GM19238 (cell line): ENCODE results near the gene CLK3.
A peak's percentile ranks its signal among the peaks of the same experiment; 100 is the strongest.
"Not testable (repeated sequence)": the region's sequence is repeated elsewhere in the genome, so short reads cannot be mapped to it uniquely, and the experiment has no call there.

Experiments used
- DNase-seq: peaks from one replicate; pipeline ENCODE4 v3.0.0; 2011; ENCODE audit warnings: low spot score; ENCODE audit not compliant: insufficient read length

CLK3 gene

DNA sequence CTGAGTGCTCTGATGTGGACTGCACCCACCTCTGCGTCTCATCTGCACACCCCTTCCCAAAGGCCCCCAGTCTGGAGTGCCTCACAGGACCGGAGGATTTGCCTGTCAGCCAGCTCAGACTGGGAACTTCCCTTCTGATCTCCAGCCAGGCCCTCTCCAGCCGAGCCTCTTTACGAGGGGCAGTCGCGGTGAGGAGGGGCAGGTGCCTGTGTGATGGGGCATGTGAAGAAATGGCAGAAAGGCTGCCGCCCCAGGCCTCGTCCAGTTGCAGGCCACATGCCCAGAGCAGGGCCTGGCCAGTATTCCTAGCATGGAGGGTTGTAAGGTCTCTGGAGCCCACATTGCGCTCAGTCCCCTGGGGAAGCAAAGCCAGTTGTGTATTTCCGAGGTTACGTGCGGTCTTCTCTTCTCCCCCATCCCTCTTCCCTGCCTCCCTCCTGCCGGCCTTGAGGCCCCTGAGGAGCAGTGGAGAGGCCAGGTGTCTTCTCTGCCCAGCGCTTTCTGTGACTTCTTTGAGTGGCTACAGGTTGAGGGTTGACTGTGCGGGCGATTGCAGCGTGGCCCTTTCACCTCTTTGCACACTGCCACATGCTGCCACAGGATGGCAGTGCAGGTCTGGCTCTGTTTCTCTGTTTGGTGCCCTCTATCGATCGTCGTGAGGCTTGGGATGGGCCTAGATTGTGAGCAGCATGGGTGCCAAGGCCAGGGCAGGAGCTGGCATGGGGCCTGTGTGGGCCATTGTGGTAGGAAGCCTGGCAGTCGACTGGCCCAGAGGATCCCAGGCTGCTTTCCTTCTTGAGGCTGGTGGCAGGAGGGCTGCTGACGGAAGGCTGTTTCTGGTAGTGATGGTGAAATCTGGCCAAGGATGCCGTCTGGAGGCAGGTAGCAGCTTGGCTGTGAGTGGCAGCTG lies 5.3 kb downstream of the CLK3 start:
- DNase-seq = peak; percentile 82

GRCh38 chr15:74621546-74621920 lies 5.9 kb downstream of the CLK3 start:
- DNase-seq = no peak

DNA sequence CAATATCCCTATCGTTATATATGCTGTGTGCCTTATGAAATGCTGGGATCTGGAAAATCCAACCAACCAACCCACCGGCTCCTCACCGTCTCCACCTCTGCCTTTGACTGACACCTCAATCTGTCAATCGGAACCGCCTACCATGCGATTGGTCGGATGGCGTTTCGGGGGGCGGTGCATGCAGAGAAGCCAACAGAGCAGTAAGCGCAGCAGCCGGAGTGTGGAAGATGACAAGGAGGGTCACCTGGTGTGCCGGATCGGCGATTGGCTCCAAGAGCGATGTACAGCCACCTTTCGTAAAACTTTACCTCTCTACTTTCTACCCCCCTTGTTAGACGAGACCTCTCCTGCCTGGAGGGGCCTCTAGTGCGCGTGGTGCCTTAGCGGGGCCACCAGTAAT lies 6.3 kb downstream of the CLK3 start:
- DNase-seq = no peak

- DNase-seq = no peak
Observed at GRCh38 chr15:74622758-74623157, 7.1 kb downstream of the CLK3 start.

GRCh38 chr15:74624020-74624602 lies 8.5 kb downstream of the CLK3 start:
- no peak for DNase-seq

- no peak for DNase-seq
Observed at GRCh38 chr15:74625693-74626092, 10.1 kb downstream of the CLK3 start.

DNA sequence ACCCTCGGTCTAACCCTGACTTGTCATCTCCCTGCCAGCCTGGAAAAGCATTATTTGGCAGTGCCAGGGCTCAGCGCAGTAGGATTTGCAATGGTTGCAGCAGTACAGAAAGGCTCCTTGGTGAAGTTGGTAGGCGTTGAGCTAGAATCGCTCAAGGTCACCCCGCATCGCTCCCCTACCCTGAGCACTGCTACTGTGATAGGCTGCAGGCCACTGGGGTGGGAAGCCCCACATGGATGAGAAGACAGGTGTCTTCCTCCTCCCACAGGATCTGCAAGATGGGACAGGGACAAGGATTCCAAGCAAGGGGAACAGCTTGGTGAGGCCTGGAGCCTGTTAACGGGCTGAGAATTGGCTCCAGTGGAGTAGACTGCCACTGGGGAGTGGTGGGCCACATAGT lies 10.7 kb downstream of the CLK3 start:
- no peak for DNase-seq

DNA sequence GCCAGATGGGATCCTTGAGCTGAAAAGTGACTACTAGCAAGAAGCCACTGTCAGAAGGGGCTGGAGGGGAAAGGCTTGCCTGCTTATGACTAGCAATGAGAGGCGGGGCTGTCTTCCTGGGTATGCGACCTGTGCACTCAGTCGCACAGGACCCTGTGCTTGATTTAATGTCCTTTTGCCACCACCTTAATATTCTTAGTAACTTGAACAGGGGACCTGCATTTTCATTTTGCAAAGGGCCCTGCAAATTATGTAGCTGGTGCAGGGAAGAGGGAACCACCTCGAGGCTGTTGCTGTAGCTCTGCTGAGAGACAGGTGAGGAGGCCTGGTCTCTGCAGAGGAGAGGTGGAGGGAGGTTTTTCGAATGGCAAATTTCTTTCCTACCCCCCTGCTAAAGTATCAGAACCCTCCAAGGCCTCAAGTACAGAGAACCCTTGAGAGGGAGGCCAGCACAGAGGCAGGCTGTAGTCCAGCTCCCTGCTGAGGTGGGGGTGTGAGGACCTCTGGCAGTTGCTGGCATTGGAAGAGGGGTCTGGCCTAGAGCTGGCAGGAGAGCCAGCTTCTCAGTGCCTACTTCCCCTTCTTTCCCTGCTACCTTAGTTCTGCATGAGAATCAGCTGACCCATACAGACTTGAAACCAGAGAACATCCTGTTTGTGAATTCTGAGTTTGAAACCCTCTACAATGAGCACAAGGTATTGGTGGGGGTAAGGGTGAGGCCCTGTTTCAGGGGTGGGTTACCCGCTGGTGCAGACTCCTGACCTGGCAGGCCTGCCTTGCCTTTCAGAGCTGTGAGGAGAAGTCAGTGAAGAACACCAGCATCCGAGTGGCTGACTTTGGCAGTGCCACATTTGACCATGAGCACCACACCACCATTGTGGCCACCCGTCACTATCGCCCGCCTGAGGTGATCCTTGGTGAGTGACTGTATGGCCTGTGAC lies 11.4 kb downstream of the CLK3 start:
- peak; percentile 34 for DNase-seq

DNA sequence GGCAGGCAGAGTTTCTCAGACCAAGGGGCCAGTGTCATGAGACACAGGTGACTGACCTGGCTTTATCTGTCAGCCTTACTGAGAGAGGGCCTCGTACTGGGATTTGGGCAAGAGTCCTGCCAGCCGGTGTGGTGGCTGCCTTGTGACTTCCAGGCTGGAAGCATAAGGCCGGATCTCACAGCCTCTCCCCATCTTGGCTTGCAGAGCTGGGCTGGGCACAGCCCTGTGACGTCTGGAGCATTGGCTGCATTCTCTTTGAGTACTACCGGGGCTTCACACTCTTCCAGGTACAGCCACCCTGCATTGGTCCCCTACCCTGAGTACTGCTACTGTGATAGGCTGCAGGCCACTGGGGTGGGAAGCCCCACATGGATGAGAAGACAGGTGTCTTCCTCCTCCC lies 12.1 kb downstream of the CLK3 start:
- no peak for DNase-seq

- no peak for DNase-seq
Observed at GRCh38 chr15:74628199-74628598, 12.6 kb downstream of the CLK3 start.

DNA sequence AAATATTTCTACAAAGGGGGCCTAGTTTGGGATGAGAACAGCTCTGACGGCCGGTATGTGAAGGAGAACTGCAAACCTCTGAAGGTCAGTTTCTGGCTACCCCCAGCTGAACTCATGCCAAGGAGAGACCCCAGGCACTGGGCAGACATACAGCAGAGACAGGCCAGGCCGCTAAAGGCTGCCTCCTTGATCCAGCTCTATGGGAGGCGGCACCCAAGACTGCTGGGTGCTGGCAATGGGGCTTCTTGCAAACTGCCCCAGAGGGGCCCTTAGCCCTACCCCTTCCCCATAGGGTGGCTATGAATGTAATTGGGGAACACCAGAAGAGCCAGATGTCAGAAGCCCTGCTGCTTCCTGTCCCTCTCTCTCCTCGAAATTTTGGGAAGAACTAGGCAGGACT lies 13.3 kb downstream of the CLK3 start:
- no peak for DNase-seq

DNA sequence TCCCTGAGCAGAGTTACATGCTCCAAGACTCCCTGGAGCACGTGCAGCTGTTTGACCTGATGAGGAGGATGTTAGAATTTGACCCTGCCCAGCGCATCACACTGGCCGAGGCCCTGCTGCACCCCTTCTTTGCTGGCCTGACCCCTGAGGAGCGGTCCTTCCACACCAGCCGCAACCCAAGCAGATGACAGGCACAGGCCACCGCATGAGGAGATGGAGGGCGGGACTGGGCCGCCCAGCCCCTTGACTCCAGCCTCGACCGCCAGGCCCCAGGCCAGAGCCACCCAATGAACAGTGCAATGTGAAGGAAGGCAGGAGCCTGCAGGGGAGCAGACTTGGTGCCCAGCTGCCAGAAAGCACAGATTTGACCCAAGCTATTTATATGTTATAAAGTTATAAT lies 14.1 kb downstream of the CLK3 start:
- not testable (repeated sequence) for DNase-seq

GRCh38 chr15:74630284-74631086 lies 14.8 kb downstream of the CLK3 start:
- no peak for DNase-seq

DNA sequence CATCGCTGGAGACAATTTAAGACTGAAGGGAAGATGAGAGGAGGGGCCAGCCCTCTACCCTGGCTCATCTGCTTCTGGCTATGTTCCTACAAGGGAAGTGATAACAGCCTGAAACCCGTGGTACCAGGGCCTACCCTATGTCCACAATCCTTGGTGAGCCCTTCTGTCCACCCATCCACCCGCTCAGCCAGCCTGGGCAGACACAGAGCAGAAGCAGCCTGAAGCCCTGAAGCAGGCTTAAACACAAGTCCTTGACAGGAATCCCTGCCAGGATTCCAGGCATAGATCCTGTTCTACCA lies 15.4 kb downstream of the CLK3 start:
- no peak for DNase-seq

GRCh38 chr15:74631408-74631807 lies 15.8 kb downstream of the CLK3 start:
- DNase-seq = no peak

- DNase-seq = peak; percentile 66
Observed at GRCh38 chr15:74631935-74632560, 16.4 kb downstream of the CLK3 start.

DNA sequence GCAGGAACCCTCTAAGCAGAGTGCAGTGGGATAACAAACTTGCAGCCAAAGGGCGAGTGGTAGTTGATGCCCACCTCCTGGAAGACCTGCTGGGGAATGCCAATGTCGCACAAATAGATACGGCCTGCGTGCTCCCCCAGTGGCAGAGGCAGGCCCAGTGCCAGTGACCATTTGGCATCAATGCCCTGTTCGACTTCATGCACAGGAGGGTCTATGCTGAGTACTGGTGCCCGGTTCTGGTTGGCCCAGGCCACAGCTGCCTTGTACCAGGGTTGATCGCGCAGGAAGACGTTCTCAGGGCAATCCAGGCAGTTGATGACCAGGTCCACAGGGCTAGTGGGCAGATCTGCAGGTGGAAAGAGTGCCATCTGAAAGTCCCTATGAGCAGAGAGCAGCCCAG lies 17.0 kb downstream of the CLK3 start:
- DNase-seq = no peak

DNA sequence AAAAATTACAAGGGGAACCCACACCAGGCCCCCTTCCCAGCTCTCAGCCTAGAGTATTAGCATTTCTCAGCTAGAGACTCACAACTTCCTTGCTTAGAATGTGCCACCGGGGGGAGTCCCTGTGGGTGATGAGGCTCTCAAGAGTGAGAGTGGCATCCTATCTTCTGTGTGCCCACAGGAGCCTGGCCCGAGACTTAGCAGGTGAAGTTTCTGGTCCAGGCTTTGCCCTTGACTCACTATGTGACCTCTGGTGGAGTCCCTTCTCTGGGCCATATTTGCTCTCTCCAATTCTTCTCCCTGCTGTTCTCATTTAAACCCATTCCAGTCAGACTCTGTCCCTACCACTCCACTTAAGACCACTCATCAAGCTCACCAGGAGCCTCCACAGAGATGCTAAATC lies 18.1 kb downstream of the CLK3 start:
- DNase-seq = no peak

DNA sequence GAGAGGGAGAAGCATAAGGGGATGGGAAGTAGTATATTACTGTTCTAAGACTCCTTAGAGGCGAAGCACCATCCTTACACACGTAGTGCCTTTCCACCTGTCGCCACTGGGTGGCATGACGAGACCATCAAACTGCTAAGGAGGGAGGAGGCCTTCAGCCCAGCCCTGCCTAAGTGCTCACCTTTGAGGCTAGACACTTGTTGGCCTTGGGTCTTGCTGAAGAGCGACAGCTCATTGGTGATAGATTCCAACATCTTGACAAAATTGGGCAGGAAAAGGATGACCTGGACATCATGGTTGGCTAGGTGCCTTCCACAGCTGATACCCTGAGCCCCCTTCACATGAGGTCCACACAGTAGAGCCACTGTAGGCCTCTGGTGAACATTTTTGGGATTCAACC lies 19.6 kb downstream of the CLK3 start:
- DNase-seq = peak; percentile 76

GRCh38 chr15:74636984-74637383 lies 21.3 kb downstream of the CLK3 start:
- DNase-seq = no peak

GRCh38 chr15:74641151-74641550 lies 25.5 kb downstream of the CLK3 start:
- no peak for DNase-seq
